SJSA1 (cell line): Measurements from ENCODE around the gene CYP27A1. TPM values are rescaled to one million over a fixed set of nuclear protein-coding genes. Genes with fewer than 3 reads are reported as not detected.
A peak's percentile ranks its signal among the peaks of the same experiment; 100 is the strongest.
"Not testable (repeated sequence)": the region's sequence is repeated elsewhere in the genome, so short reads cannot be mapped to it uniquely, and the experiment has no call there.

Experiments
- DNase-seq, 2 experiments: peaks; one replicate each; pipeline ENCODE4 v3.0.0-alpha.2; 2015 to 2020; ENCODE audit warnings: low spot score in 2 of 2, low read depth in 1 of 2
- H3K27ac ChIP-seq: fragments of 250-450 bp; sonication (Bioruptor Pico); 2 replicates; pipeline ENCODE4 v1.5.1; 2020; ENCODE audit warnings: mild to moderate bottlenecking, moderate library complexity
- H3K27me3 ChIP-seq: fragments of 250-450 bp; sonication (Bioruptor Pico); replicated peaks from 2 replicates; pipeline ENCODE4 v1.5.1; 2020; ENCODE audit warnings: mild to moderate bottlenecking, moderate library complexity
- H3K36me3 ChIP-seq: fragments of 250-450 bp; sonication (Bioruptor Pico); 2 replicates; pipeline ENCODE4 v1.5.1; 2020; ENCODE audit warnings: mild to moderate bottlenecking
- H3K4me1 ChIP-seq: fragments of 250-450 bp; sonication (Bioruptor Pico); replicated peaks from 2 replicates; pipeline ENCODE4 v1.6.1; 2021; ENCODE audit warnings: mild to moderate bottlenecking
- H3K4me3 ChIP-seq: fragments of 250-450 bp; sonication (Bioruptor Pico); 2 replicates; pipeline ENCODE4 v1.5.1; 2020; ENCODE audit warnings: mild to moderate bottlenecking
- H3K9me3 ChIP-seq: fragments of 250-450 bp; sonication (Bioruptor Pico); replicated peaks from 2 replicates; pipeline ENCODE4 v1.5.1; 2020; ENCODE audit warnings: mild to moderate bottlenecking
- total RNA-seq: library from RNA; depleted of rRNA; stranded (reverse); fragments of >200 nt; shearing (Covaris generic); gene quantifications from 2 replicates; pipeline ENCODE4 v1.2.3, GENCODE V29; 2014

Gene CYP27A1
- total RNA-seq, 1 experiment from 2014 or later = 5.5 TPM

- Histone ChIP-seq H3K4me1 (no peaks in the 10 kb centered on the region), H3K4me3 (no peak overlapping the region), H3K36me3 (peaks cover 38% of the 10 kb centered on the region), H3K27me3 (no peaks in the 10 kb centered on the region), H3K27ac (no peak overlapping the region), H3K9me3 (no peaks in the 10 kb centered on the region)
- DNase-seq = no peak
Observed at GRCh38 chr2:218754201-218754600, 27.7 kb upstream of the CYP27A1 start.

GRCh38 chr2:218754781-218755180 lies 27.2 kb upstream of the CYP27A1 start:
- Histone ChIP-seq H3K4me1 (no peaks in the 10 kb centered on the region), H3K27me3 (no peaks in the 10 kb centered on the region), H3K9me3 (no peaks in the 10 kb centered on the region), H3K4me3 (no peak overlapping the region), H3K27ac (no peak overlapping the region), H3K36me3 (peaks cover 36% of the 10 kb centered on the region)
- no peak for DNase-seq

- Histone ChIP-seq H3K27me3 (no peaks in the 10 kb centered on the region; the same call in 1 of the 2 replicates), H3K27ac (no peak overlapping the region), H3K9me3 (no peaks in the 10 kb centered on the region), H3K36me3 (peaks cover 32% of the 10 kb centered on the region), H3K4me3 (no peak overlapping the region), H3K4me1 (no peaks in the 10 kb centered on the region)
- DNase-seq = no peak
Observed at GRCh38 chr2:218755198-218755566, 26.8 kb upstream of the CYP27A1 start.

- H3K4me1 ChIP-seq = no peaks in the 10 kb centered on the region
- H3K9me3 ChIP-seq = no peaks in the 10 kb centered on the region
- peaks cover 25% of the 10 kb centered on the region for H3K36me3 ChIP-seq
- H3K27me3 ChIP-seq = no peaks in the 10 kb centered on the region; the same call in 1 of the 2 replicates
- DNase-seq = no peak
- no peak overlapping the region for H3K27ac ChIP-seq
- no peak overlapping the region for H3K4me3 ChIP-seq
Observed at GRCh38 chr2:218755567-218756404, 26.2 kb upstream of the CYP27A1 start.

- peaks cover 21% of the 10 kb centered on the region for H3K36me3 ChIP-seq
- no peak overlapping the region for H3K27ac ChIP-seq
- no peaks in the 10 kb centered on the region for H3K4me1 ChIP-seq
- no peaks in the 10 kb centered on the region; the same call in 1 of the 2 replicates for H3K27me3 ChIP-seq
- DNase-seq = no peak
- H3K4me3 ChIP-seq = no peak overlapping the region
- no peaks in the 10 kb centered on the region for H3K9me3 ChIP-seq
Observed at GRCh38 chr2:218756599-218757377, 25.2 kb upstream of the CYP27A1 start.

GRCh38 chr2:218761795-218762194 lies 20.2 kb upstream of the CYP27A1 start:
- no peak for DNase-seq
- no peak overlapping the region for H3K27ac ChIP-seq
- H3K9me3 ChIP-seq = no peaks in the 10 kb centered on the region
- H3K36me3 ChIP-seq = no peaks in the 10 kb centered on the region
- H3K27me3 ChIP-seq = no peaks in the 10 kb centered on the region; the same call in 1 of the 2 replicates
- no peak overlapping the region for H3K4me3 ChIP-seq
- H3K4me1 ChIP-seq = no peaks in the 10 kb centered on the region

- DNase-seq, H3K36me3 ChIP-seq, H3K4me1 ChIP-seq, H3K9me3 ChIP-seq, H3K27me3 ChIP-seq, H3K27ac ChIP-seq, H3K4me3 ChIP-seq: not testable (repeated sequence)
Observed at GRCh38 chr2:218772759-218773158, 9.2 kb upstream of the CYP27A1 start.

- Histone ChIP-seq H3K4me1 (no peaks in the 10 kb centered on the region), H3K27ac (no peak overlapping the region), H3K4me3 (no peak overlapping the region), H3K9me3 (no peaks in the 10 kb centered on the region), H3K27me3 (no peaks in the 10 kb centered on the region), H3K36me3 (no peaks in the 10 kb centered on the region)
- DNase-seq = no peak
Observed at GRCh38 chr2:218773881-218774280, 8.1 kb upstream of the CYP27A1 start.

- no peaks in the 10 kb centered on the region for H3K9me3 ChIP-seq
- no peaks in the 10 kb centered on the region for H3K36me3 ChIP-seq
- H3K27me3 ChIP-seq = peaks cover 4% of the 10 kb centered on the region; the same call in 1 of the 2 replicates
- H3K4me1 ChIP-seq = peaks cover 7% of the 10 kb centered on the region
- H3K4me3 ChIP-seq = no peak overlapping the region
- DNase-seq = no peak
- H3K27ac ChIP-seq = no peak overlapping the region
Observed at GRCh38 chr2:218776488-218776887, 5.5 kb upstream of the CYP27A1 start.

- no peak for DNase-seq
- Histone ChIP-seq H3K27ac (no peak overlapping the region), H3K9me3 (no peaks in the 10 kb centered on the region), H3K4me3 (no peak overlapping the region), H3K27me3 (peaks cover 4% of the 10 kb centered on the region), H3K4me1 (peaks cover 16% of the 10 kb centered on the region), H3K36me3 (no peaks in the 10 kb centered on the region)
Observed at GRCh38 chr2:218777276-218777990, 4.5 kb upstream of the CYP27A1 start.

GRCh38 chr2:218780046-218780445 lies 1.9 kb upstream of the CYP27A1 start:
- peaks cover 8% of the 10 kb centered on the region for H3K27me3 ChIP-seq
- H3K9me3 ChIP-seq = no peaks in the 10 kb centered on the region
- no peak for DNase-seq
- H3K4me3 ChIP-seq = no peak overlapping the region
- no peak overlapping the region for H3K27ac ChIP-seq
- no peaks in the 10 kb centered on the region for H3K36me3 ChIP-seq
- peaks cover 17% of the 10 kb centered on the region for H3K4me1 ChIP-seq

GRCh38 chr2:218780851-218781690 lies 876 bp upstream of the CYP27A1 start:
- H3K27ac ChIP-seq = no peak overlapping the region
- H3K36me3 ChIP-seq = no peaks in the 10 kb centered on the region
- H3K4me1 ChIP-seq = peaks cover 17% of the 10 kb centered on the region
- H3K27me3 ChIP-seq = peaks cover 8% of the 10 kb centered on the region
- H3K4me3 ChIP-seq = peak overlapping the region; percentile 54
- peak in 1 of 2 experiments; percentile 11 for DNase-seq
- no peaks in the 10 kb centered on the region for H3K9me3 ChIP-seq

GRCh38 chr2:218782528-218782844 lies 539 bp downstream of the CYP27A1 start:
- no peak overlapping the region for H3K27ac ChIP-seq
- DNase-seq = no peak
- no peaks in the 10 kb centered on the region for H3K9me3 ChIP-seq
- H3K36me3 ChIP-seq = no peaks in the 10 kb centered on the region
- peaks cover 8% of the 10 kb centered on the region for H3K27me3 ChIP-seq
- peak overlapping the region; percentile 54 for H3K4me3 ChIP-seq
- peaks cover 17% of the 10 kb centered on the region for H3K4me1 ChIP-seq
